Kidney (tissue), 14 donors: Measurements from ENCODE around the gene DOCK6. TPM values are rescaled to one million over a fixed set of nuclear protein-coding genes. Genes with fewer than 3 reads are reported as not detected.
A peak's percentile ranks its signal among the peaks of the same experiment; 100 is the strongest.

Experiments
- DNase-seq, 5 donors: peaks; one replicate each; pipeline ENCODE4 v3.0.0-alpha.2; 2013 to 2020
- FAIRE-seq: peaks from 2 replicates; lab custom pipeline; 2012; peaks lifted over from hg19 to GRCh38; lab: Jason Lieb, UNC
- H3K27ac ChIP-seq, 2 donors: one replicate each; pipeline ENCODE4 v1.7.0; 2013; ENCODE audit warnings: low read depth in 2 of 2, low read length in 2 of 2, inconsistent platforms in 1 of 2
- H3K27me3 ChIP-seq: one replicate; pipeline ENCODE4 v1.7.1; 2013; ENCODE audit warnings: low read length, inconsistent platforms; ENCODE audit not compliant: control insufficient read depth, insufficient read depth
- H3K36me3 ChIP-seq, 3 donors: one replicate each; pipeline versions ENCODE4 v1.7.0 to v1.7.1; 2013; ENCODE audit warnings: low read length in 3 of 3, control low read depth in 1 of 3, inconsistent platforms in 1 of 3; ENCODE audit not compliant: insufficient read depth in 3 of 3, control insufficient read depth in 2 of 3
- H3K4me1 ChIP-seq, 3 donors: one replicate each; pipeline versions ENCODE4 v1.7.0 to v1.7.1; 2013; ENCODE audit warnings: low read length in 3 of 3, inconsistent platforms in 1 of 3, low read depth in 1 of 3; ENCODE audit not compliant: control insufficient read depth in 2 of 3, insufficient read depth in 2 of 3
- H3K4me3 ChIP-seq, 3 donors: one replicate each; pipeline versions ENCODE4 v1.7.0 to v1.8.1; 2013; ENCODE audit warnings: low read length in 3 of 3, control low read depth in 1 of 3, inconsistent platforms in 1 of 3
- H3K9ac ChIP-seq, 3 donors: one replicate each; pipeline versions ENCODE4 v1.7.0 to v1.7.1; 2013; ENCODE audit warnings: low read length in 3 of 3, control low read depth in 1 of 3, inconsistent platforms in 1 of 3
- H3K9me3 ChIP-seq, 3 donors: one replicate each; pipeline versions ENCODE4 v1.7.0 to v1.7.1; 2013; ENCODE audit warnings: low read length in 3 of 3, control low read depth in 1 of 3, inconsistent platforms in 1 of 3; ENCODE audit not compliant: control insufficient read depth in 2 of 3, insufficient read depth in 1 of 3
- intact Hi-C: fragments of 100-400 bp; cut with DNase I; formaldehyde crosslinking; loops from one replicate; pipeline ENCODE4 v1.11.1; 2022
- polyA plus RNA-seq: library from polyadenylated mRNA; stranded (reverse); fragments of 350-450 nt; fragmentation: Illumina TruSeq; extraction: RNeasy Lipid Tissue Mini Kit (QIAGEN cat#74804); gene quantifications from one replicate; pipeline ENCODE4 v1.2.3, GENCODE V29; 2014; ENCODE audit warnings: low read depth, low replicate concordance; ENCODE audit not compliant: insufficient read depth
- total RNA-seq: library from RNA; stranded (reverse); fragmentation: NEBNext Ultra II Directional; extraction: Animal tissue kit (Norgen Biotek cat#: 25700); gene quantifications from one replicate; pipeline ENCODE4 v1.2.1, GENCODE V29; 2021
- TF ChIP-seq, protein P1 (sequence below): IDR thresholded peaks from 3 replicates; pipeline ENCODE4 v1.5.1; 2012; ENCODE audit warnings: mild to moderate bottlenecking, moderate library complexity, borderline replicate concordance; ENCODE audit not compliant: insufficient read depth; ENCODE audit errors: extremely low read depth
- donor health status: control.
- donor health status: control.
- donor health status: control.
- donor health status: control.
- donor health status: control.
- donor health status: DM: yes; HTN: yes; CAD: no.
- donor health status: Normal renal cell carcinoma (clear cell type).

DOCK6 gene
- total and polyA plus RNA-seq, 2 donors from 2014 or later: 45.8 to 112 TPM

DNA sequence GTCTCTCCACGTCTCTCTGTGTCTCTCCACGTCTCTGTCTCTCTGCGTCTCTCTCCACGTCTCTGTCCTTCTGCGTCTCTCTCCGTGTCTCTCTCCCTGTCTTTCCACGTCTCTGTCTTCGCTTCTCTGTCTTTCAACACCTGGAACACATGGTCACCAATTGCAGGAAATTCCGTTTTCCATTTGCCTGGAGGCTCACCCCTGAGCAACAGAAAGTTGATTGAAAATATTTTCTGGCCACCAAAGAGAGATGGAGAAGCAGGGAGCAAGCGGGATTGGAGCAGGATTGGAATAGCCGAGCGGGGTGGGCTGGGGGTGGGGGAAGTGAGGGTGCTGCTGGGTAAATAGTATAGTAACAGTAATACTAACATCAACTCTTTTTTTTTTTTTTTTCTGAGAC is 66.6 kb downstream of the DOCK6 start:
- Histone ChIP-seq H3K27me3 (no peaks in the 10 kb centered on the region), H3K9me3 (no peaks in the 10 kb centered on the region), H3K4me3 (peak overlapping the region; percentile 16 to 42 (median 24)), H3K27ac (peak overlapping the region in 1 of 2 donors; percentile 65), H3K4me1 (peaks cover 2 to 23% (median 11%) of the 10 kb centered on the region in 3 donors), H3K36me3 (peaks cover 2 to 12% (median 7%) of the 10 kb centered on the region in 3 donors), H3K9ac (no peak overlapping the region)
- TF ChIP-seq, protein P1, sequence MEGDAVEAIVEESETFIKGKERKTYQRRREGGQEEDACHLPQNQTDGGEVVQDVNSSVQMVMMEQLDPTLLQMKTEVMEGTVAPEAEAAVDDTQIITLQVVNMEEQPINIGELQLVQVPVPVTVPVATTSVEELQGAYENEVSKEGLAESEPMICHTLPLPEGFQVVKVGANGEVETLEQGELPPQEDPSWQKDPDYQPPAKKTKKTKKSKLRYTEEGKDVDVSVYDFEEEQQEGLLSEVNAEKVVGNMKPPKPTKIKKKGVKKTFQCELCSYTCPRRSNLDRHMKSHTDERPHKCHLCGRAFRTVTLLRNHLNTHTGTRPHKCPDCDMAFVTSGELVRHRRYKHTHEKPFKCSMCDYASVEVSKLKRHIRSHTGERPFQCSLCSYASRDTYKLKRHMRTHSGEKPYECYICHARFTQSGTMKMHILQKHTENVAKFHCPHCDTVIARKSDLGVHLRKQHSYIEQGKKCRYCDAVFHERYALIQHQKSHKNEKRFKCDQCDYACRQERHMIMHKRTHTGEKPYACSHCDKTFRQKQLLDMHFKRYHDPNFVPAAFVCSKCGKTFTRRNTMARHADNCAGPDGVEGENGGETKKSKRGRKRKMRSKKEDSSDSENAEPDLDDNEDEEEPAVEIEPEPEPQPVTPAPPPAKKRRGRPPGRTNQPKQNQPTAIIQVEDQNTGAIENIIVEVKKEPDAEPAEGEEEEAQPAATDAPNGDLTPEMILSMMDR: no peak
- intact Hi-C loops: no loop called here
- no peak for FAIRE-seq
- DNase-seq: no peak

DNA sequence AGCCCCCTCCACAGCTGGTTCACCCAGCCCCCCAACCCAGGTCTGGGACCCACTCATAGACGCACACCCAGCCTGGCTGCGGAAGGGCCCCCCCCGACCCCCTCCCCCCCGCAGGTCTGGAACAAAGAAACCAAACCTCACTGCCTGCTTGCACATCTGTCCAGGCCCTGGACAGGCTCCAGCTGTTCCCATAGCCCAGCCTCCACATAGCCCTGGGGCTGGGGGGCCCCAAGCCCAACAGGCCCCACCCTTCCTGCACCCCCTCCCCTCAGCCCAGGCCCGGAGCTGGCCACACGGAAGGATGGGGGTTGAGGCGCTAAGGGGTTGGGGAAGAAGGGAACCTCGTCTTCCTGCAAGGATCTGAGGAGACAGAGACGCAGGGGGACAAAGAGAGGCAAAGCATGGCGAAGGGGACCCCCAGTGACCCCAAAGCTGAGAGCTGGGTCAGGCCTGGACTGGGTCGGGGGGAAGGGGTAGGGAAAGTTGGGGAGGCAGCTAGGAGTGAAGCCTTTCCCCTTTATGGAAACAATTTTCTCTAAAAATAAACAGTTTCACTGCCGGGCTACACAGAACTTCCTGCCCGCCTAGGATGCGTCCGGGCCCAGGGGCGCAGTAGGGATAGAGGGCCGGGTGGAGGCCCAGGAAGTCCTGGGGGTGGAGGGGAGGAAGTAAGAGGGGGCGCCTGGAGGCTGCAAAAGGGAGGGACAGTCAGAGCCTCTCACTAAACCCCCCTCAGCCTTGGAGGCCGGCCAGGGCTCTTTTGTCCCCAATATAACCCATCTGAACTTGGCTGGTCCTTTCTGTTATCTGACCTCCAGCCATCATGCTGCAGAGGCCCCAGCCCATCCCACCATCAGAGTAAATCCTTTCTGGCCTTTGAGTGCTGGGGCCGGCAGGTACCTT is 67.4 kb downstream of the DOCK6 start:
- peak overlapping the region in 1 of 3 donors; percentile 32 for H3K9ac ChIP-seq
- TF ChIP-seq, protein P1: no peak
- H3K27me3 ChIP-seq: no peaks in the 10 kb centered on the region
- FAIRE-seq: no peak
- peak overlapping the region; percentile 16 to 42 (median 41) for H3K4me3 ChIP-seq
- peaks cover 2 to 27% (median 11%) of the 10 kb centered on the region in 3 donors for H3K4me1 ChIP-seq
- peak overlapping the region in 1 of 2 donors; percentile 65 for H3K27ac ChIP-seq
- H3K9me3 ChIP-seq: no peaks in the 10 kb centered on the region
- H3K36me3 ChIP-seq: peaks cover 2 to 15% (median 10%) of the 10 kb centered on the region in 3 donors
- peak; percentile 61 to 92 (median 76) for DNase-seq
- intact Hi-C loops: no loop called here

DNA sequence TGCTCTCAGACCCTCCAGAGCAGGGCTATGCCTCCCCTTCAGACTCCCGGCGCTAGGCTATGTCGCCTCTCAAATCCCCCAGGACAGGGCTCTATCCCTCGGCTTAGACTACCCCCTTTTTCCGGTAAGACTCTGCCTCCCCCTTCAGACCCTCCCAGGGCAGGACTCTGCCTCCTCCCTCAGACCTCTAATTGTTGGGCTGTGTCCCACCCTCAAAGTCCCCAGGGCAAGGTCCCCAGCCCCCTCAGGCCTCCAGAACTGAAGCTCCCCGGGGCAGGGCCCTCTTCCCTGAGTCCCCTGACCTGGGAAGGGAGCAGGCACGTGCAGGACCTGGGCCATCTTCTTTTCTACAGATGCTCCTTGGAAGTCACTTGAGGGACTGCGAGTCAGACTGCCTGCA is 68.2 kb downstream of the DOCK6 start:
- Histone ChIP-seq H3K4me3 (no peak overlapping the region), H3K9ac (no peak overlapping the region), H3K36me3 (peaks cover 2 to 10% (median 8%) of the 10 kb centered on the region in 3 donors), H3K27ac (peak overlapping the region in 1 of 2 donors; percentile 41), H3K9me3 (no peaks in the 10 kb centered on the region), H3K4me1 (peaks cover 2 to 27% (median 7%) of the 10 kb centered on the region in 3 donors), H3K27me3 (no peaks in the 10 kb centered on the region)
- DNase-seq (no peak), FAIRE-seq (no peak)
- intact Hi-C loops: no loop called here
- TF ChIP-seq, protein P1: no peak
